ENCODE measurements around the gene RAPGEF1.
"Not testable (repeated sequence)": the region's sequence is repeated elsewhere in the genome, so short reads cannot be mapped to it uniquely, and the experiment has no call there.

Gene RAPGEF1

GRCh38 chr9:131764568-131764967 is 24.7 kb upstream of the RAPGEF1 start:
- Histone ChIP-seq H3K9ac (ENCODE audit: low read length) (no peak overlapping the region), H3K27me3 (ENCODE audit: control insufficient read depth, insufficient read depth, low read length) (peaks cover 3% of the 10 kb centered on the region), H3K27ac (ENCODE audit: low read depth, low read length) (no peak overlapping the region)

GRCh38 chr9:131762356-131762932 is 22.6 kb upstream of the RAPGEF1 start:
- Histone ChIP-seq H3K36me3 (ENCODE audit: control insufficient read depth, insufficient read depth, low read length) (no peaks in the 10 kb centered on the region), H3K9ac (ENCODE audit: low read length) (no peak overlapping the region), H3K27ac (ENCODE audit: low read depth, low read length) (no peak overlapping the region), H3K27me3 (ENCODE audit: control insufficient read depth, insufficient read depth, low read length) (peaks cover 3% of the 10 kb centered on the region), H3K4me3 (ENCODE audit: low read length) (no peak overlapping the region), H3K4me1 (ENCODE audit: control insufficient read depth, insufficient read depth, low read length) (no peaks in the 10 kb centered on the region)

More at GRCh38 chr9:131764568-131764967, 24.7 kb upstream of the RAPGEF1 start:
- H3K4me3 ChIP-seq (ENCODE audit: low read length) = no peak overlapping the region
- no peaks in the 10 kb centered on the region for H3K4me1 ChIP-seq (ENCODE audit: control insufficient read depth, insufficient read depth, low read length)
- no peaks in the 10 kb centered on the region for H3K36me3 ChIP-seq (ENCODE audit: control insufficient read depth, insufficient read depth, low read length)

DNA sequence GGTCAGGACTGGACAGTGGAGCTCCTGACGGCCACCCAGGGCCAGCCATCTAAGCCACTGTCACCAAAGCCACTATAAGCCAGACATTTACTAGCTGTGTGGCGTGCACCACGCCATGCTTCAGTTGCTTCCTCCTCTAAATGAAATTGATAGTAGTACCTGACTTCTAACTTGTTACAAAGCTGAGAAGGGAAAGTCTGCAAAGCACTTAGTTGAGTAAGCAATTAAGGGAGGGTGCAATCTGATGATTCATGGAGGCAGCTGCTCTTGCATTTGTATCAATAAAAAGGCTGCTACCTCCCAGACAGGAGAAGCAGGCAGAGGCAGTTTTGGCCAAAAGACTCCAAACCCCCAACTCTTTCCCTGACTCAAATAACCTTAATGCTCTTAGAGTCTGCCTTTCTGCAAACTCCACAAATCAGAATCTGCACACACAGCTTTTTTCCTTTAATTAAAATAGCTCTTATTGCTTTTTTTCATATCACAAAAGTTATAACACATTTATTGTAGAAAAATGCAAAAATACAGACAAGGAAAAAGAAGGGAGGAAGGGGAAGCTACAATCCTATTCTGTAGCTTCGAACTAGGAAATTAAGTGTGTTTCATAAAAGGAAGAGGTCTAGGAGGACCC is 19.3 kb upstream of the RAPGEF1 start:
- H3K36me3 ChIP-seq (ENCODE audit: control insufficient read depth, insufficient read depth, low read length) = no peaks in the 10 kb centered on the region
- no peak overlapping the region for H3K9ac ChIP-seq (ENCODE audit: low read length)
- H3K4me1 ChIP-seq (ENCODE audit: control insufficient read depth, insufficient read depth, low read length) = no peaks in the 10 kb centered on the region
- no peak overlapping the region for H3K27ac ChIP-seq (ENCODE audit: low read depth, low read length)
- H3K4me3 ChIP-seq (ENCODE audit: low read length) = no peak overlapping the region
- H3K27me3 ChIP-seq (ENCODE audit: control insufficient read depth, insufficient read depth, low read length) = no peaks in the 10 kb centered on the region

DNA sequence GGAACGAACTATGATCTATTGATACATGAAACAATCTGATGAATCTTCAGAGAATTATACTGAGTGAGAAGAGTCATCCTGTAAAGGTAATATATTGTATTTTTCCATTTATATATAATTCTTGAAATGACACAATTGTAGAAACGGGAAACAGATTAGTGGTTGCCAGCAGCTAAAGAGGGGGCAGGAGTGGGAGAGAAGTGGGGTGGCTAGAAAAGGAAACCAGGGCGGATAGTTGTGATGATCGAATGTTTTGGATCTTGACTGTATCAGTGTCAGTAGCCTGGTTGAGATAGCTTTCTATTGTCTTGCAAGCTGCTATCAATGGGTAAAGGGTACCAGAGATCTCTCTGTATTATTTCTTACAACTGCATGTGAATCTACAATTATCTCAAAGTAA is 17.7 kb upstream of the RAPGEF1 start:
- no peak overlapping the region for H3K27ac ChIP-seq (ENCODE audit: low read depth, low read length)
- no peaks in the 10 kb centered on the region for H3K36me3 ChIP-seq (ENCODE audit: control insufficient read depth, insufficient read depth, low read length)
- H3K9ac ChIP-seq (ENCODE audit: low read length) = no peak overlapping the region
- H3K4me1 ChIP-seq (ENCODE audit: control insufficient read depth, insufficient read depth, low read length) = no peaks in the 10 kb centered on the region
- H3K4me3 ChIP-seq (ENCODE audit: low read length) = no peak overlapping the region
- H3K27me3 ChIP-seq (ENCODE audit: control insufficient read depth, insufficient read depth, low read length) = no peaks in the 10 kb centered on the region

- no peak overlapping the region for H3K9ac ChIP-seq (ENCODE audit: low read length)
- no peak overlapping the region for H3K27ac ChIP-seq (ENCODE audit: low read depth, low read length)
- no peak overlapping the region for H3K4me3 ChIP-seq (ENCODE audit: low read length)
- no peaks in the 10 kb centered on the region for H3K4me1 ChIP-seq (ENCODE audit: control insufficient read depth, insufficient read depth, low read length)
- no peaks in the 10 kb centered on the region for H3K27me3 ChIP-seq (ENCODE audit: control insufficient read depth, insufficient read depth, low read length)
- H3K36me3 ChIP-seq (ENCODE audit: control insufficient read depth, insufficient read depth, low read length) = no peaks in the 10 kb centered on the region
These were observed 15.8 kb upstream of the RAPGEF1 start for GRCh38 chr9:131755541-131756198.

DNA sequence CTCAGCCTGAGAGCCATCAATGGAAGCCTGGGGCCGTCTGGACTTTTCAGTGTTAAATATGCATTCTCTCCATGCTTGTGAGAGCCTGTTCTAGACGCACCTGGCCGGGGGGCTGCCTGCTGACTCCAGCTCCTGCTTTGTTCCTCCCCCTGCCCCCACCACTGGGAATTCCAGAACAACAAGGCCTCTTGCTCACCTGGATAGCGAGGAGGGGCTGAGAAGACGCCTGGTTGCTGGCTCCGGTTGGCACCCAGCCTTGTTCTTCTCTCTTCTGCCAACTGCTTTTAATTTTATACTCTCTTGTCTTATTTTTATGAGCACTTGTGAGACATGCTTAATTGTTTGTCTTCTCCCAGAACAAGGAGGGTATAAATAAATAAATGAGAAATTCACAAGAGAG is 15.0 kb upstream of the RAPGEF1 start:
- no peak overlapping the region for H3K9ac ChIP-seq (ENCODE audit: low read length)
- no peaks in the 10 kb centered on the region for H3K27me3 ChIP-seq (ENCODE audit: control insufficient read depth, insufficient read depth, low read length)

DNA sequence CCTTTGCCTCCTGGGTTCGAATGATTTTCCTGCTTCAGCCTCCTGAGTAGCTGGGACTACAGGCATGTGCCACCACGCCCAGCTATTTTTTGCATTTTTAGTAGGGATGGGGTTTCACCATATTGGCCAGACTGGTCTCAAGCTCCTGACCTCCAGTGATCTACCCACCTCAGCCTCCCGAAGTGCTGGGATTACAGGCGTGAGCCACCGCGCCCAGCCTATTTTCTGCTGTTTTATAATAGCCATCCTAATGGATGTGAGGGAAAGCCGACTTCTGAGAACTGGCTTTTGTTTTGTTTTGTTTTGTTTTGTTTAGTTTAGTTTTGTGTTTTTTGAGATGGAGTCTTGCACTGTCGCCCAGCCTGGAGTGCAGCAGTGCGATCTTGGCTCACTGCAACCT is 13.9 kb upstream of the RAPGEF1 start:
- not testable (repeated sequence) for H3K27me3 ChIP-seq (ENCODE audit: control insufficient read depth, insufficient read depth, low read length); H3K4me3 ChIP-seq (ENCODE audit: low read length); H3K36me3 ChIP-seq (ENCODE audit: control insufficient read depth, insufficient read depth, low read length); H3K9ac ChIP-seq (ENCODE audit: low read length); H3K27ac ChIP-seq (ENCODE audit: low read depth, low read length); H3K4me1 ChIP-seq (ENCODE audit: control insufficient read depth, insufficient read depth, low read length)

More for the DNA sequence above, 15.0 kb upstream of the RAPGEF1 start:
- H3K4me1 ChIP-seq (ENCODE audit: control insufficient read depth, insufficient read depth, low read length) = no peaks in the 10 kb centered on the region
- H3K36me3 ChIP-seq (ENCODE audit: control insufficient read depth, insufficient read depth, low read length) = no peaks in the 10 kb centered on the region
- no peak overlapping the region for H3K27ac ChIP-seq (ENCODE audit: low read depth, low read length)
- H3K4me3 ChIP-seq (ENCODE audit: low read length) = no peak overlapping the region

DNA sequence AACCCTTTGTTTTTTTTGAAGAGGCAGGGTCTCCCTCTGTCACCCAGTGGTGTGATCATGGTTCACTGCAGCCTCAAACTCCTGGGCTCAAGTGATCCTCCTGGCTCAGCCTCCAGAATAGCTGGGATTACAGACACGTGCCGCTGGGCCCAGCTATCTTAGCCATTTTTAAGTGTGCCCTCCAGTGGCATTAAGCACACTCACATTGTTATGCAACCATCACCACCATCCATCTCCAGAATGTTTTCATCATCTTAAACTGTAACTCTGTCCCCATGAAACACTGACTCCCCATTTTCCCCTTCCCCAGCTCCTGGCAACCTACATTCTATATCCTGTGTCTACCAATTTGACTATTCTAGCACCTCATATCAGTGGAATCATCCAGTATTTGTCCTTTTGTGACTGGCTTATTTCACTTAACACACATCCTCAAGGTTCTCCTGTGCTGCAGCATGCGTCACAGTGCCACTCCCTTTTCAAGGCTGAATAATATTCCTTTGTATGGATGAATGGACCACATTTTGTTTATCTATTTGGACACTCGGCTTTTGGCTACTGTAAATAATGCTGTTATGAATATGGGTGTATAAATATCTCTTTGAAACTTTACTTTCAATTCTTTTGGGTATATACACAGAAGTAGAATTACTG is 12.5 kb upstream of the RAPGEF1 start:
- Histone ChIP-seq H3K4me1 (ENCODE audit: control insufficient read depth, insufficient read depth, low read length) (no peaks in the 10 kb centered on the region), H3K27me3 (ENCODE audit: control insufficient read depth, insufficient read depth, low read length) (no peaks in the 10 kb centered on the region), H3K36me3 (ENCODE audit: control insufficient read depth, insufficient read depth, low read length) (no peaks in the 10 kb centered on the region), H3K27ac (ENCODE audit: low read depth, low read length) (no peak overlapping the region), H3K9ac (ENCODE audit: low read length) (no peak overlapping the region), H3K4me3 (ENCODE audit: low read length) (no peak overlapping the region)

GRCh38 chr9:131748411-131748955 is 8.6 kb upstream of the RAPGEF1 start:
- no peak overlapping the region for H3K4me3 ChIP-seq (ENCODE audit: low read length)
- H3K9ac ChIP-seq (ENCODE audit: low read length) = no peak overlapping the region
- H3K27ac ChIP-seq (ENCODE audit: low read depth, low read length) = no peak overlapping the region
- H3K27me3 ChIP-seq (ENCODE audit: control insufficient read depth, insufficient read depth, low read length) = no peaks in the 10 kb centered on the region
- no peaks in the 10 kb centered on the region for H3K4me1 ChIP-seq (ENCODE audit: control insufficient read depth, insufficient read depth, low read length)
- no peaks in the 10 kb centered on the region for H3K36me3 ChIP-seq (ENCODE audit: control insufficient read depth, insufficient read depth, low read length)

DNA sequence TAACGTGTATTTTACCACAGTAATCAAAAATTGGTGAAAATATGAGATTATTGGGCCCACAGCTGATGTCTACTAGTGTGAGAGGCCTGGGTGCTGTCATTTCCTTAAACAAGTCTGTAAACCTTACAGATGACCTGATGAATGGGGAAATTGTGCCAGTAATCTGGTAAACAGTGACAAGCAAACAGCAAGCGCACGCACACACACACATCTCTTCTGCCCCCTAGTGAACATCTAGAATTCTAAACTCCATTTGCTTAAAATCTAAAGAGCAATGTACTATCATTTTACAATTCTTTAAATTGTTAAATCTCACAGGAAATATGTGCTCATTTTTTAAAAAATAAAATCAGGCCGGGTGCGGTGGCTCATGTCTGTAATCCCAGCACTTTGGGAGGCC is 7.5 kb upstream of the RAPGEF1 start:
- Histone ChIP-seq H3K27ac (ENCODE audit: low read depth, low read length) (no peak overlapping the region), H3K36me3 (ENCODE audit: control insufficient read depth, insufficient read depth, low read length) (no peaks in the 10 kb centered on the region), H3K9ac (ENCODE audit: low read length) (no peak overlapping the region), H3K4me1 (ENCODE audit: control insufficient read depth, insufficient read depth, low read length) (no peaks in the 10 kb centered on the region), H3K27me3 (ENCODE audit: control insufficient read depth, insufficient read depth, low read length) (no peaks in the 10 kb centered on the region), H3K4me3 (ENCODE audit: low read length) (no peak overlapping the region)

- Histone ChIP-seq H3K27me3 (ENCODE audit: control insufficient read depth, insufficient read depth, low read length) (no peaks in the 10 kb centered on the region), H3K4me3 (ENCODE audit: low read length) (no peak overlapping the region), H3K36me3 (ENCODE audit: control insufficient read depth, insufficient read depth, low read length) (no peaks in the 10 kb centered on the region), H3K9ac (ENCODE audit: low read length) (no peak overlapping the region), H3K4me1 (ENCODE audit: control insufficient read depth, insufficient read depth, low read length) (no peaks in the 10 kb centered on the region), H3K27ac (ENCODE audit: low read depth, low read length) (no peak overlapping the region)
These were observed 5.7 kb upstream of the RAPGEF1 start for GRCh38 chr9:131745610-131746009.

- no peak overlapping the region for H3K27ac ChIP-seq (ENCODE audit: low read depth, low read length)
- H3K27me3 ChIP-seq (ENCODE audit: control insufficient read depth, insufficient read depth, low read length) = no peaks in the 10 kb centered on the region
- H3K9ac ChIP-seq (ENCODE audit: low read length) = no peak overlapping the region
- H3K4me1 ChIP-seq (ENCODE audit: control insufficient read depth, insufficient read depth, low read length) = no peaks in the 10 kb centered on the region
- H3K36me3 ChIP-seq (ENCODE audit: control insufficient read depth, insufficient read depth, low read length) = no peaks in the 10 kb centered on the region
- no peak overlapping the region for H3K4me3 ChIP-seq (ENCODE audit: low read length)
These were observed 4.9 kb upstream of the RAPGEF1 start for GRCh38 chr9:131744720-131745201.
